HG02973 (cell line): ENCODE data around the gene NODAL.

ENCODE experiments used
- ATAC-seq: cut with Tn5 transposase; IDR thresholded peaks from one replicate; pipeline ENCODE4 v1.9.1; 2021; ENCODE audit warnings: moderate library complexity; ENCODE audit not compliant: unreplicated experiment

The NODAL gene

DNA sequence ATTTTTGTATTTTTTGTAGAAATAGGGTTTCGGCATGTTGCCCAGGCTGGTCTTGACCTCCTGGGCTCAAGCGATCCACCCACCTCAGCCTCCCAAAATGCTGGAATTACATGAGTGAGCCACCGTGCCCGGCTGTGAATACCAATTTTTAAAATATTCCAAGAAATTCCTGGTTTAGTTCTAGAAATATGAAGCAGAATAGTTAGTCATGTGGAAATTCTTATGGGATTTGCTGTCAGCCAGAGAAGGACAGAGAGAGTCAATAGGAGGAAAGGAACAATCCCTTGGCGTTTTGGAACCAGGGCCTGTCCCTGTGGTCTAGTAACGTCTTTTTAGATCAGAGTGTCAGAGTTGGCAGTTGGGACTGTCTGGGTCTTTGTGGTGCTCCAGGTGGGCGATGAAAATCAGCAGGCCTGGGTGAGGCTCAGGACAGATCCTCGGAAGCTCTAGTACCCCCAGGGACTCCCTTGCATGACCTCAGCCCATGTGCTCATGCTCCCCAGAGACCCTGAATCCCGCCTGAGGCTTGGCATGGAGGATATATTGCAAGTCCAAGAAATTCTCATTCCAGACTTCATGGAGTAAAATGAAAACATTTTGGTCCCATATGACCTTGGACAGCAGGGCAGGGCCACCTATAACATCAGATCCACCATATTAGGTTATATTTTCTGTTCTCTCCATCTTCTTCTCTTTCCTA lies 7.8 kb downstream of the NODAL start:
- no peak for ATAC-seq

DNA sequence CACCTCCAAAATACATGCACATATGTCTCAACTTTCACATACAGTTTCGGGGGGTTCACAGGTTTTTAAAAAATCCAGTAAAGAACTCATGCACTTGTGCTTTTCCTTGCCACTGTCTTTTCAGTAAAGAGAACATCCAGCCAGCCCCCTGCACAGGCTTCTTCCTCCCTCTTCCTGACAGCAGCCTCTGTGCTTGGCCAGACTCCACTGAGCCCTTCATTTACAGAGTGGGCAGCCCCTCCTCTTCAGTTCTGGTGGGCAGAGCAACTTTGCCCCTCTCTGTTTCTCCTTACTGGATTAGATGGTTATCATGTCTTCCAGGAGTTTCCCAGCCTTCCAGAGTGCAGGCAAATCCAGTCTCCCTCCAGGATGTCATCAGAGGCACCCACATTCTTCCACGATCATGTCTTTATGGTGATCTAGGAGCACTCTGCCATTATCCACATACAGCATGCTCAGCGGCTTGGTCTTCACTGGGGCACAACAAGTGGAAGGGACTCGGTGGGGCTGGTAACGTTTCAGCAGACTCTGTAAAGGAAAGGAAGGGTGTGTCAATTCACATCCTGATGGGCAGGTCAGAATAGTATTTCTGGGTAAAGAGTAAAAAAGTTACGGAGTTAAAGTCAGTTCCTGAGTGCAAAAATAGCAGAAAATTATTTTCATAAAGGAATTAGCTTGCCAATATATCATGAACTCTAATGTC lies 8.8 kb downstream of the NODAL start:
- no peak for ATAC-seq

DNA sequence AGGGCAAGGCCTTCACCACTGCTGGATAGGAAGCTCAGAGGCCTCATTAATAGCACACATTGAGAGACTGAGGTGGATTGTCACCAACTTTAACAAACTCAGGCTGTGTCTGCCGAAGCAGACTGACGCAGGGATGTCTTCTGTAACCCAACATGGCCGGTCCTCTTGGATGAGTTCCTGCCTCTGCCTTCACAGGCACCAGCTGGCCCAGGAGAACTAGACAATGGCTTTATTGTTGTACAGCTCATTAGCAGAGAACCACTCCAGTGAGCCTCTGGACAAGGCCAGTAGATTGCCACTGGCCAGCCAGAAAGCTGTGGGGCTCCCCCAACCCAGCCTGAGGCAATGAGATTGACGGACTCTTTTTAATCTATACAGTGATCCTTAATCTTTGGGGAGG lies 9.4 kb downstream of the NODAL start:
- ATAC-seq: no peak

DNA sequence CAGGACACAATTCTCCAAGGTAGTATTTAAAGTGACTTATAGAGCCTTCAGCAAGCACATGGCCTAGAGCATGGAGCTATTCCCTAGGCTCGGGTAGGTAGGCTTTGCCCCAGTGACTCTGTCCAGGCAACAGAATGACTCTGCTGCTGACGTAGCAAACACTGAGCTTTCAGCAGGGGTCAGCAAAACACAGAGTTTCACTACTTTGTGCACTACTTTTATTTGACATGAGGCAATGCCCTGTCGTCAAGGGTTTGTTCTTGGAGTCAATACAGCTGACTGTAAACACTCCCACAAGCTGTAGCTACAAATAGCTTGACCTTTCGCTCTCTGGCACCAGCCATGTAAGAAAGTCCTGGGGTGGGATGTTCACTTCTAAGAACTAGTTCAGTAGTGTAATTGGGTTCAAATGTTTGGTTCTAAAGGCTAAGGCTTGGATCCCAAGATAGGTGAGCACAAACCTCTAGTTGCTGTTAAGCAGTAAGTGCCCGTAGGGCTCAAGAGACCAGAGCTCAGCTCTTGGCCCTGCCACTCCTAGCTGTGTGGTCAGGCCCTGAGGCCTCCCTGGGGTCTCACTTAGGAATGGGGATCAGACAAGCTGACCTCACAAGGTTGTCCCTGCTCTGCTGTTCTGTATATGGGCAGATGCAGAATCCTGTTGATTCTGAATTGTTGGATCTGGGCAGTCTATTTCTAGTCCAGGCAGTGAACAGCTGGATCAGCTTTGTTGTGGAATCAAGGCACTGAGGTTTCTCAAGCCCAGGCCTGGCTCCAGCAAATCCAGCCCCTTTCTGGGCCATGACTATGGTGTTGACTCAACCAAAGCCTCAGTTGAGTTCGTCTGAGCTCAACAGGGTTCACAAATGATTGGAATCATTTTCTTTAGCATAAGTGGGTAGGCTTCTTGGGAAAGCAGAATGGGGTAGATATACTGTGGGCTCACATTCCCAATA lies 10.7 kb downstream of the NODAL start:
- no peak for ATAC-seq

DNA sequence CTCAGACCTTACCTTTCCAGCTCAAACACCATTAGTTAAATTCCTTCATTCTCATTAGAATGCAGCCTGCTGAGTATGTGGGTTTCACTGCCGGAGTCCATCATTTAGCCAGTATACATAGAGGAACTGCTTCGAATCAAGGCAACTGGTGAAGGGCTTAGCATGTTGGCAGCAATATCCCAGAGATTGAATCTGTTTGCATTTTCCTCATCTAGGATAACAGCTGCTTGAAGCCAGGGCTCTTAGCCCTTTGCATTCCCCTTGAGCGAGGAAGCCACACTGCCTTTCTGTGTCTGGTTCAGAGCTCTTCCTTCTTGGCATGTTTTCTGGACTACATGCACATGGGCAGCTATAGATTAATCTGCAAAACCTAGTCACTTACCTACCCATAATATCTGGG lies 14.7 kb downstream of the NODAL start:
- ATAC-seq: no peak

DNA sequence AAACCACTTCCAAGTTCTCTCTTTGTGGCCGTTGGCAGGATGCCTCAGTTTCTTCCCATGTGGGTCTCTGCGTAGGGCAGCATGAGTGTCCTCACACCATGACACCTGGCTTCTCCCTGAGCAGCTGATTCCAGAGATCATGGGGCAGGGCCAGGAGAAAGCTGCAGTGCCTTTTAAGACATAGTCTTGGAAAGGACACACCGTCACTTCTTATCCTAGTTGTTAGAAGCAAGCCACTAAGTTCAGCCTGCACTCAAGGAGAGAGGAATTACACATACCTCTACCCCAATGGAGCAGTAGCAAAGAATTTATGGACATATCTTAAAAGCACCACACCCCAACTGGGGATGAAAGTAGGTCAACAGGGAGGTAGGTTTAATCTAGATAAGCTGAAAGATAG lies 16.4 kb downstream of the NODAL start:
- no peak for ATAC-seq

DNA sequence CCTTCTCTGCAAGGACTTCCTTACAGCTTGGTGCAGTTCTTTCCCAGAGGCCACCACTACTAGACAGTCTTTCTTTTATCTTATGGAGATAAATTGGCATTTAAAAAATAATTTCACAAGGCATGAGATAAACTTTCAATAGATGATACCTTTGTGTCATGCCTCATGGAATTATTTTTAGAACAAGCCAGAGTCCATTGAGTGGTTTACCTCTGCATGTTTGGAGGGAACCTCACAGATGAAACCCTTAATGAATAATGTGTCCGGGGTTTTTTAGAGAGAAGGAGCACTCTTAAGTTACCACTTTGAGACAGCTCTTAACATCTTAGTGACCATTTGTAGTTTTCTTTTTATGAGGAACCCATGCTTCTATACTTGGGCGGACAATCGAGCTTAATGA lies 17.2 kb downstream of the NODAL start:
- ATAC-seq: no peak

DNA sequence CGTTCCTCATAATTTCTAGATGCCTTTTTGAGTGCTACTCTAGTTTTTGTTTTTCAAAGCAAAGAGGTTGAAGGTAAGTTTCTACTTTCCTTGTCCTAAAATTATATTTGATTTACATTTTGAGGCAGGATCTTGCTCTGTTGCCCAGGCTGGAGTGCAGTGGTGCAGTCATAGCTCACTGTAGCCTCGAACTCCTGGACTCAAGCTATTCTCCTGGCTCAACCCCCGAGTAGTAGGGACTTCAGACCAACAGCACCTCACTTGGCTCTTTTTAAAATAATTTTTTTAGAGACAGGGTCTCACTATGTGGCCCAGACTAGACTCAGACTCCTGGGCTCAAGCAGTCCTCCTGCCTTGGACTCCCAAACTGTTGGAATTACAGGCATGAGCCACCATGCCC lies 22.8 kb downstream of the NODAL start:
- ATAC-seq: no peak

DNA sequence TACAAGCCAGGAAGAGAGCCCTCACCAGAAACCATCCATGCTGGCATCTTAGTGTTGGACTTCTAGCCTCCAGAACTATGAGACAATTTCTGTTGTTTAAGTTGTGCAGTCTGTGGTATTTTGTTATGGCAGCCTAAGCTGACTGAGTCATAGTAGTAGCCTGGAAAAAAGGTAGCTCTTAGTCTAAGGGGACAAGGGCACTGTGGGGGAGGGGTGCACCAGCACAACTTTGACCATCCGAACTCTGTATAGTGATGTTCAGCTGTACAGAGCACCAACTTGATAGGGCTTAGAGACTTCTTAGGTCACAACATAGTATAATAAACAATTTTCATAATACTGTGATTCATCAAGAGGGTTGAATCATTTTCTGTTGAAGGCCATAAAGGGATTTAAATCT lies 23.3 kb downstream of the NODAL start:
- ATAC-seq: no peak

DNA sequence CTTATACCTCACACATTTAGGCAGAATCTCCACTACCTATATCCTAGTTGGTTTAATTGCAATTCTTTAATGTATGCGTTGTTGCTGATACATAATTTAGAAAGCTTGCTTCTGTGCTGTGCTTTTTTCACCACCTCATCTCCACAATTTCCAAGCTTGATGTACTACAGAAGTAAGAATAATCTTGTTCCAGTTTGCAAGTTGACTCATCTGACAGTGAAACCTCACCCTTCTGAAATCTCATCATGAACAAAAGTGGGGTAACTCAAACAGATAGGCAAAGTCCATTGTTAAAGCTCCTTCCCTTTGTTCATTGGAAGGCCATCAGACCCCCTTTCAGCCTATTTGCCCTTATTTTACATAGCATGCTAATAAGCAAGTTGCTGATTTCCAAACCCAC lies 23.9 kb downstream of the NODAL start:
- ATAC-seq: no peak

DNA sequence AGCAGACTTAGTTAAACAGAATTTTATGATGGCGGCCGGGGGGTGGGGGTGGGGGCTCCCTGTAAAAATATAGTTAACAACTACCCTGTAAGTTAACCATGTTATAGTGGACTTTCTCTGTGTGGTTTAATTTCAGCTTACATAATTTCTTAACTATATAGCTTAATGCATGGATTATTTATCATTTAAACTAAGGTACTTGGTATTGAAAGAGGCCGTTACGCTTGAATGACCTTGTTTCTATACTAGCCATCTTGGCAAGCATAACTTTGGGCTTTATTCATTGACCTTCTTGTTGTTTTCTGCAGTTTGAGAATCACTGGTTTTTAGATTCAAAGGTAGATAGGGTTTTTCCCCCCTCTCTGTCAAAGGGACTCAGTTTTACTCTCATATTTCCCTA lies 29.1 kb downstream of the NODAL start:
- no peak for ATAC-seq

DNA sequence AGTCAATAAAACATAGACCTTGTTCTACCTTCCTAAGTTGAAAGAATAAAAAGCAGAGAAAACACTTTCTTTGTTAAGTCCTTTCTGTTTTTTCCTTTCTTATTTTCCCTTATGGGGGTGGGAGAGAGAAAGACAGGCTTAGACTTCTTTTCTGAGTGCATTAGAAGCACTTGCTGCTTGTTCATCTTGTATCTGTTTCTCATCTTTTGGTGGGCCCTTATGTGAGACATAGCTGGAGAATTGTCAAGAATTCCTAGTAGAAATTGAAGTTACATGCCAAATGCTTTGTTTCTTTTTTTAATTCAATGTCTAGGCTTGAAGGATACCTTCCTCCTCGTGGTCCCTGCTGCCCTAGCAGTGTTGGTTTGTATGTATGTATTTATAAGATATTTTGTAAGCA lies 30.9 kb downstream of the NODAL start:
- no peak for ATAC-seq

DNA sequence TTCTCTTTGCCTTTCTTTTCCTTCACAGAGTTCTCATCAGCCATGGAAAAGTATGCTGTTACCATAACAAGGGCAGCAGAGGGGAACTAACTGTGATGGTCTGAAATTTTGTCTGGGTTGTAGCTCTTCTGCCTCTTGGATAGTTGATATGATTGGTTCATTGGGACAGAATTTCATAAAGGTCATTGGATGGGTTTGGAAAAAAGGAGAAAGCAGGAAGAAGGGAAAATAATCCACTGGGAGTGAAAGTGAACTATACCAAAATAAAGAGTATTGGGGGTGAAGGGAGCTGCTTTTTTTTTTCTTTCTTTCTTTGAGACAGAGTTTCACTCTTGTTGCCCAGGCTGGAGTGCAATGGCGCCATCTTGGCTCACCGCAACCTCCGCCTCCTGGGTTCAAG lies 31.7 kb downstream of the NODAL start:
- no peak for ATAC-seq

DNA sequence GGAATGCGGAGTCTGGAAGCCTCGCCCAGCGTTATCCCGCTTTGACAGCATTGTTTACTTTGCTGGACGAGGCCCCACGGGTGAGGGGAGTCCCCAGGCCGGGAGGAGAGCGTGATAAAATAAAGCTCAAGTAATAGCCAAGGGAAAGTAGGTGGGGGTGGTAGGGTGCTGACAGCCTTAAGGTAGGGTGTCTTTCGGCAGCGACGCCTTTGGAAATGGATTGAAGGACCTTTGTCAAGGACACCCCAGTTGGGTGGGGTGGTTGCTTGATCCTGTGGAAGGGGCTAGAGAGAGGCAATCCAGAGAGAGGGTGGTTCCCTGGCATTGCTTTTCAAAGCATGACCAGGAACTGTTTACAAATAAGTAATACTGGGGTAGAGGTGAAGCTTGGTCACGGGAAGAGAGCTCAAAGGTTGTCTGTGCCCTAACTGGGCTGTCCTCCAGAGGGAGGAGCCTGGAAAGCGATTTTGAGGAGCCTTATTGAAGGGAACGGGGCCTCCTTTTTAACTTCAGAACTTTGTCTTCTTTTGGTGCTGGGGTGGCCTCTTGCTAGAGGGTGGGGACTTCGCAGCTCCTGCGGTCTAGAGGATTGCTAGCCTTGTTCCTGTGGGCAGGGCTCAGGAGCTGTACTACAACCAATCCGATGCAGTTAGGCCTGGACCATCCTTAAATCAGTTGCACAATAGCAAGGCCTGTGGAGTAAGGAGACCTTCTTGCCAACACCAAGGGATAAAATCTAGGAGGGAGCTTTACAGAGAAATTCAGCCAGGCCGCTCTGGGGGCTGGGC lies 36.2 kb downstream of the NODAL start:
- no peak for ATAC-seq

DNA sequence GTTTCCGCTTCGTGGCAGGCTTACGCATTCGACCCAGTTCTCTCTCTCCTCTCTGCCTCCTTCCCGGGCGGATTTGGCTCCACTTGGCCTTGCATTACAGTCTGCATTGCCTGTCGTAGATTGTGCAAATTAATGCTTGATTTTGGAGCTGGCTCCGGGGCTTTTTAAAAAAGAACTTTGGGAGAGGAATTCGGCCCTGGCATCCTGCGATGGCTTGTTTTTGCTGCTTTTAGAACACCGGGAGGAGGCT lies 36.8 kb downstream of the NODAL start:
- ATAC-seq: no peak

DNA sequence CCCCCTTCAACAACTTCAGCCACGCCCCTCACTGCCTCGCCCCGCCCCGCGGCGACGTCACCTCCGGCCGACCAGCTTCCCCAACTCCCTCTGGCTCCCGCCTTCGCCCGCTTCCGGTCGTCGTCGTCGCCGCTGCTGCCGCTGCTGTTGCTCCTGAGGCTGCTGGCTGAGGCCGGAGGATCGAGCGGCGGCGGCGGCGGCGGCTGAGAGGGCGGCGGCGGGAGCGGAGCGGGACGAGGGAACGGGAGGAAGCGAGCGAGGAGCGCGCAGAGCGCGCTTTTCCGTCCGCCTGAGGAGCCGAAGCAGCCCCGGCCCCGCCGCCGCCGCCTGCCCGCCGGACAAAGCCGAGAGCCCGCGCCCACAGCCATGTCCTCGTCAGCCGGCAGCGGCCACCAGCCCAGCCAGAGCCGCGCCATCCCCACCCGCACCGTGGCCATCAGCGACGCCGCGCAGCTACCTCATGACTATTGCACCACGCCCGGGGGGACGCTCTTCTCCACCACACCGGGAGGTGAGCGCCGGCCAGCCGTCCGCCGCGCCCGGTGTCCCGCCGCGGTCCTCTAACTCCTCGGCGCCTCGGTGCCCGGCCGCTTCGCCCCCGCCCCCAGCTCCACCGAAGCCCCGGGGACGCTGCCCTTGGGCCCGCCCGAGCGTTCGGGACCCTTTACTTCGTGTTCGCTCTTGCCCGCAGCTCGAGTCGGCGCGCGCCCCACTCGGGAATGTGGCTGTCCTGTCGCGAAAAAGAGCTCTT lies 37.3 kb downstream of the NODAL start, which contains the start of gene EIF4EBP2:
Gene EIF4EBP2 (plus strand): TSS at position 110 of the 751 bp plus-strand sequence. CDS start 257 bp downstream, at position 367.
- ATAC-seq: peak; percentile 85

DNA sequence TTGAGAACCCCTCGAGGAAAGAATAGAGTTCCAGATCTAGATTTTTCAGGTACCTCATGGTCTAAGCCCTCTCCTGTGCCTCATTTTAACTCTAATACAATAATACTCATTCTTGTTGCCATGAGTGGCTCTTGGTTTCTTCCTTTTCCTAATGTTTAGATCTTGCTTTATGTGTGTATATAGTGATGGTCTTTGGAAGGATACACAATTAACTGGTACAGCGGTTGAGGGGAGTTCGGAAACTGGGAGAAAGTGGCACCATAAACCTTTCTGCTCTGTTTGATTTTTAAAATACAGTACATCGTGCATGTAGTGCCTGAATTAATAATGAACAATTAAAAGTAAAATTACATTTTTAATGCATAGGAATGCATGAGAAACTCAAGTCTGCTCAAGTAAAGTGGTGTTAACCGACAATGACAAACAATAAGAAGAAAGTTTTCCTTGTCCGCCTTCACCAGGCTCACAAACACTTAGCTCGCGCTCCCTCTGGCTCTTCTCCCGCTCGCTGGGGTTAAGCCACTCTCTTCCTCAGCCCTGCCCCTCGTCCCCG lies 37.9 kb downstream of the NODAL start:
- no peak for ATAC-seq

DNA sequence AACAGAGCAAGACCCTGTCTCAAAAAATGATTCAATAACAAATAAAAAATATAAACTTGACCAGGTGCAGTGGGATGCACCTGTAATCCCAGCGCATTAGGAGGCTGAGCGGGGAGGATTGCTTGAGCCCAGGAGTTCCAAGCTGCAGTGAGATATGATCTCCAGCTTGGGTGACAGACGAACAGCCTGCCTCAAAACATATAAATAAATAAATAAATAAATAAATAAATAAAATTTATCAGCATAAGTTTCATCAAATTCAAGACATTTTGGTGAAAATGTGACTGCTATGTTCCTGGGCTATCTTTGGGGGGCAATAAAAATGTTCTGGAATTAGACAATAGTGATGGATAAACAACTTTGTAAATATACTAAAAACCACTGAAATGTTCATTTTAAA lies 42.3 kb downstream of the NODAL start:
- no peak for ATAC-seq

DNA sequence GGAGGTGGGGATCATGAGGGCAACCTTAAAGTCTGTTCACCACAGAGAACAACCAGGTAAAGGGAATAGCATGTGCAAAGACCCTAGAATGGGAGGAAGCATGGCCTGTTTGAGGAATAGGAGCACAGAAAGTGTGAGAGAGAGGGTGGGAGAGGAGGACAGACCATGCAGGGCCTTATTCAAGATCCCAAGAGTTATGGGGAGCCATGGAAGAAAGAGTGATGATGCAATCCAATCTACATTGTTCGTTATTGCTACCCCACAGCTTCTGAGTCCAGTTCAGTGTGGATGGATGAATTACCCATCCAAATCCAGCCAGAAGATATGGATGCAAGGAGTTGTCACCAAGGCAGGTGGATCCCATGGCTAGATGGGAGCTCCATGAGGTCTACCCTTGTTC lies 45.3 kb downstream of the NODAL start:
- no peak for ATAC-seq

DNA sequence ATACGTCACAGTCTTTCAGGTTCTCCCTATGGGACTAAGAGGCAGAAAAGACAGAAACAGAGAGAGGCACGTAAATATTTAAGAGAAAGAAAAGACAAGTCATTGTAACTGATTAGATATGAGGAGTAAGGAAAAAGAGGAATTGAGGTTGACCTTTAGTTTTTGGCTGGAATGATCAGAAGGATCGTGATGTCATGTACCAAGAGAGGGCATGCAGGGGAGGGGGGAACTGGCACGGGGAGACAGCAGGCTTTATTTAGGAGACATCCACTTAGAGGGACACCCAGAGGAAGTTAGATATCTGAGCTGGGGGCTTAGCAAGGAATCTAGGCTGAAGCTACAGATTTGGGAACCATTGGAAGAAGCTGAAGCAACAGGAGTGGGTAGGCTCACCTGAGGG lies 49.8 kb downstream of the NODAL start:
- no peak for ATAC-seq
